GM21390 (cell line): Measurements from ENCODE around the gene ACER1.
"Not testable (repeated sequence)": the region's sequence is repeated elsewhere in the genome, so short reads cannot be mapped to it uniquely, and the experiment has no call there.

Experiments used
- ATAC-seq: cut with Tn5 transposase; IDR thresholded peaks from one replicate; pipeline ENCODE4 v1.9.1; 2021; ENCODE audit not compliant: unreplicated experiment

Gene ACER1, protein sequence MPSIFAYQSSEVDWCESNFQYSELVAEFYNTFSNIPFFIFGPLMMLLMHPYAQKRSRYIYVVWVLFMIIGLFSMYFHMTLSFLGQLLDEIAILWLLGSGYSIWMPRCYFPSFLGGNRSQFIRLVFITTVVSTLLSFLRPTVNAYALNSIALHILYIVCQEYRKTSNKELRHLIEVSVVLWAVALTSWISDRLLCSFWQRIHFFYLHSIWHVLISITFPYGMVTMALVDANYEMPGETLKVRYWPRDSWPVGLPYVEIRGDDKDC

DNA sequence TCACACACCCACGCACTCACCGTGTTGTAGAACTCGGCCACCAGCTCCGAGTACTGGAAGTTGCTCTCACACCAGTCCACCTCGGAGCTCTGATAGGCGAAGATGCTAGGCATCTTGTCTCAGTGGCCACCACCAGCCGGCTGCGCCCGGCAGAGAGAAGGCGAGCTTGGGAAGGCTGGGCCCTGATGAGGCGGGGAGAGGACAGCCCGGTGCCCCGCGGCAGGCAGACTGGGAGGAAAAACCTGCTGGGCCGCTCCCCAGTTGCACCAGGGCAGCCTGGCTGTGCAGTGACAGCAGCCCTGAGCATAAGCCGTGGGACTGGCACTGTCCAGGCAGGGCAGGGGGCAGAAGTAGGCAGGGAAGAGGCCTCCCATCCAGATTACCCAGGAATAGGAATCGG, at the start of gene ACER1:
ACER1 (minus strand) TSS at position 174 of the 400 bp plus-strand sequence; CDS start at position 113, 61 bp downstream.
- ATAC-seq: no peak

DNA sequence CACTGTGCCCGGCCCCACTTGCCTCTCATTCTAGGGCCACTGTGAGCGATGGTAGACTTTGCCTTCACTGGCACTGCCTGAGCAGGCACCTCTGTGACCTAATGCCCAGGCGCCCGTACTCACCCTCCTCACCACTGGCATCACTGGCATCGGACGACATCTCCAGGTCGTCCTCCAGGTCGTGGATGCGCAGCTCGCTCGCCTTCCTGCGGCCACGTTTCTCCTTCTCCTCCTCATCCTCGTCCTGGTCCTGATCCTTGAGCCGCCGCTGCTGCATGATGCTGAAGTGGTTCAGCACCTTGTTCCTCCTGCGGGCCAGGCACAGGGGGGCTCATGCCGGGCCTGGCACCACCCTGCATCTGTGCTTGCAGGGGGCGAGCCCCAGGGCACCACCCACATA, 49.8 kb upstream of the ACER1 start:
- ATAC-seq: no peak

DNA sequence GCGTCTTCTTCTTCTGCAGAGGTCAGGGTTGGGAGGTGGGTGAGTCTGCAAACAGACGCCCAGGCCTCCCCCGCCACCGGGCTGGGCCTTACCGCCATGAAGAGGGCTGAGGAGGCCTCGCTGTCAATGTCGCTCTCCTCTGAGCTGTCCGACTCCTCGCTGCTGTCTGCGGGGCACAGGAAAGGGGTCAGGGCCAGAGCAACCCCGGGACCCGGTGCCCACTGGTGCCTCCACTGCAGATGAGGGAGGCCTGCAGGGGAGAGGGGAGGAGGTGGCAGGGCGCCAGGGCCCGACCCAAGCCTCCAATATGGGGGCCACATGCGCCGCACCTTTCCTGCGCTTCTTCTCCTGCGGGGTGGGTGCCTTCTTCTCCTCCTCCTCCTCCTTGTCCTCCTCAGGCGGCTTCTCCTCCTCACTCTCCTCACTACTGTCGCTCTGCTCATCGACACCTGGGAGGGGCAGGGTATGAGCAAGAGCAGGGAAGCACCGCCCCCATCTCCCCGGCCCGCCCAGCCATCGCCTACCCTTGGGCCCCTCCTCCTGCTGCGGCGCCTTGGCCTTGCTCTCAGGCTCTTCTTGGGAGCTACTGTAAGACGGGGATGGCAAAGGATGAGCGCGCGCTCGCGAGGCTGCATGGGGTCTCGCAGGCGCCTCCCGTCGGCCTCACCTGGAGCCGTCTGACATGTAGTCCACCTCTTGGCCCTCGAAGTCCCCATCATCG, 47.8 kb upstream of the ACER1 start:
- no peak for ATAC-seq

DNA sequence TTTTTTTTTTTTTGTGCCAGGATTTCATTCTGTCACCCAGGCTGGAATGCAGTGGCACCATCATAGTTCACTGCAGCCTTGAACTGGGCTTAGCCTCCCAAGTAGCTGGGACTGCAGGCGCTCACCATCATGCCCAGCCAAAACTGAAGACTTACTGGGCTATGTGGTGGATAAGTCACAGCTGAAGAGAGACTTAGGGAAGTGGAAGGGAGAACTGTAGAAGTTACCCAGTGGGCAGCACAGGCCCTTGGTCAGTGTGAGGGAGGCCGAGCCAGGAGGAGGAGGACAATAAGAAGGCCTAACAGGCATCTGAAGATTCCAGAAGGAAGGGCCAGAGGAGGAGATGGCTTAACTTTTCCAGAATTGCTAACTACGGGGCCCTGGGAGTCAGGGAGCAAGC, 46.3 kb upstream of the ACER1 start:
- no peak for ATAC-seq

DNA sequence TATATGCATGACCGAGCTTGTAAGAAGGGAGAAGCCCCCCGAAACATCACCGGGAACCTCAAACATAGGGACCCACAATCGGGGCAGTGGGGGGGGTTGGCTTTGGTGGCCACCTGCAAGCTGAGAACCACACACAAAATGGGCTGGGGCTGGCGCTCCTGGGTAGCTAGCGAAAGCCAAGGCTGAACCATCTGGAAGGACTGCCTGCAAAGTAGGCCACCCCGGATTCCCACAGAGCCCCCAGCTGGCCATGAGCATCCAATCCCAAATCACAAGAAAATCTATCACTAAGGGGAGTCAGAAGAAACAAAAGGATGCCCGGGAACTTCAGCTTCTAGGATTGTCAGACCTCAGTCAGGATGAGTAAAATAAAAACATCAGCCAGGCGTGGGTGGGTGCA, 45.1 kb upstream of the ACER1 start:
- no peak for ATAC-seq

DNA sequence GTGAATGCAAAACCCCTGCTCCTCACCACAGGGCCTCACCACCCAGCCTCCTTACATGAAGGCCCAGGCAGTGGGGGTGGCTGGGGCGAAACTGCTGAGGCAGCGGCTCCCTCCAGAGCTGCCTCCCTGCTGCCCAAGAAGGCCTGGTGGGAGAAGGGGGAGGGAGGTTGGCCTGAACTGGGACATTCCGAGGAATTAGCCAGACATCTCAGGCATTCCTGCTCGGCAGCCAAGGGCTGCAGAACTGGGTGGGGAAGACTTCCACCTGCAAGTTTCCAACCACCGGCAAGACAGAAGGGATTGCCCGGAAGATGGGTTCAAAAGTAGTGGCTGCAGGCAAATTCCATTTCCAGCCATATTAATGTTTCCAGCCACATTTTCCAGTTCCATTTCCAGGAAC, 44.6 kb upstream of the ACER1 start:
- ATAC-seq: no peak

DNA sequence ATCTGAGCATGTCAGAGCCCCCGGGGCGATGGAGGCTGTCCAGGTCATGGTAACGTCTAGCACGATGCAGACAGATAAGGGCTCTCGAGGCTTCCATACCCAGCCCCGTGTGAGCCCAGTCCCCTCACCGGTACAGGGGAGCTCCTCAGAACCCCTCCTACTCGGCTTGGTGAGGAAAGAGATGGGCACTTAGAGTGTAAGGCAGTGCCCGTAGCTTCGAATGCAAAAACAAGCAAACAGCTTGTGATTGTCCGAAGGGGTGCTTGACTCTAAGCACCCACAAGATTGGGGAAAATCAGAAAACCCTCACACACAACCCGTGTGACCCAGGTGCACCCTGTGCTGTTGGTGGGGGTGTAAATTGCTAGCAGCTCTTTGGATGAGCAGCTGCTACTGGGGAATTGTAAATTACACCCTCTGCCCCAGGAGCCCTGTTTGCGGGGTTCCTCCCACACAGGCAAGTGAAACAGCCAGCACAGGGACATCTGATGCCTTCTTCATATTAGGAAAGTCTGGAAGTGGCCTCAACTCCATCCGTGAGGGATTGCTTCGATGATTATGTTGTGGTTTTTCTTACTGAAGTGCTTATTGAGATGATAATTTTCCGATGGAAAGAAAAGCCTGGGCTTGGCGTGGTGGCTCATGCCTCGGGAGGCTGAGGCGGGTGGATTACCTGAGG, 43.2 kb upstream of the ACER1 start:
- ATAC-seq: no peak

DNA sequence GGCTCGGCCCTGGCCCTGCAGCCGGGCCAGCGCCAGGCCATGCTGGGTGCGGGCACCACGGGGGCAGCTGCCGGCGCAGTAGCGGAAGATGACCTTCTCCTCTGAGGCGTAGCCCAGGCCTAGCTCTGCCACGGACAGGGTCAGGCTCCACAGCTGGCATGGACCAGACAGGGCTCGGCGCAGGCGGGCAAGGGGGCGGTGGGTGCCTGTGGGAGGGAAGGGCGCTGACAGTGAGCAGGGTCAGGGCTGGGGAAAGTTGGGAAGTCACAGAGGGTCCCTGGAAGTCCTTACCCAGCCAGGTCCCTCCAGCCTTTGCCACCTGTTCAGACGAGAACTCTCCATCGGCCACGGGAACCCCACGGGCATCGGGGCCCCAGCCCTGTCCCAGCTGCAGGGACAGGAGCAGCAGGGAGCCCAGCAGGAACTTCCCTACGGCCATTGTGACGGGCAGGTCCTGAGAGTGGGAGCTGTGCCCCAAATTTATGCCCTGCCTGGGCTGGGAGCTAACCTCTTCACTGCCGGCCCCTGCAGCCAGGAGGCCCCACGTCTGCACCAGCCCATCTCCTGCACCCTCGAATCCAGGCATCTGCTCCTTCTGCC, 42.1 kb upstream of the ACER1 start, which contains the start of gene PSPN:
PSPN (minus strand) TSS at position 523 of the 600 bp plus-strand sequence; CDS start at position 439, 84 bp downstream.
- no peak for ATAC-seq

DNA sequence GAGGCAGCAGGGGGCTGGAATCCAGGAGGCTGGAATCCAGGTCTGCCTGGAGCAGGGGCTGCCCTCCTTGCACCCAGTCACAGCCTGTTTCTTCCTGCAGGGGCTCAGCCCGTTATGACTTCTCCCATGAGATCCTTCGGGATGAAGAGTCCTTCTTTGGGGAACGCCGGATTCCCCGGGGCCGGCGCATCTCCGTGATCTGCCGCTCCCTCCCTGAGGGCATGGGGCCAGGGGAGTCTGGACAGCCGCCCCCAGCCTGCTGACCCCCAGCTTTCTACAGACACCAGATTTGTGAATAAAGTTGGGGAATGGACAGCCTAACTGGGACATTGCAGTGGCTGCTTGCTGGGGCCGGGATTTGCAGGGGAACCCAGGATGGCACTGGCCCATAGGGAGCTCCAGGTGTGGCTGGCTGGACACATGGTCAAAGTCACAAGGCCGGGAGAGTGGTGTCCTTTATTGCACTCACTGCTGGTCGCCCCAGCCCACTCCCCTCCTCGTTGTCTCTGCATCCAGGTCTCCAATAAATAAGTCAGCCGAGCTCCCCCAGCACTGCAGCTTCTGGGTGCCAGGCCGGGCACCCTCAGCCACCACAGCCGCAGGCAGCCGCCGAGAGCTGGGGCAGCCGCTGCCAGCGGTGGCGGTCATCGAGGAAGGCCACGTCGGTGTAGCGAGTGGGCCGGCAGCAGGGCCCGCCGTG, 41.4 kb upstream of the ACER1 start:
- no peak for ATAC-seq

DNA sequence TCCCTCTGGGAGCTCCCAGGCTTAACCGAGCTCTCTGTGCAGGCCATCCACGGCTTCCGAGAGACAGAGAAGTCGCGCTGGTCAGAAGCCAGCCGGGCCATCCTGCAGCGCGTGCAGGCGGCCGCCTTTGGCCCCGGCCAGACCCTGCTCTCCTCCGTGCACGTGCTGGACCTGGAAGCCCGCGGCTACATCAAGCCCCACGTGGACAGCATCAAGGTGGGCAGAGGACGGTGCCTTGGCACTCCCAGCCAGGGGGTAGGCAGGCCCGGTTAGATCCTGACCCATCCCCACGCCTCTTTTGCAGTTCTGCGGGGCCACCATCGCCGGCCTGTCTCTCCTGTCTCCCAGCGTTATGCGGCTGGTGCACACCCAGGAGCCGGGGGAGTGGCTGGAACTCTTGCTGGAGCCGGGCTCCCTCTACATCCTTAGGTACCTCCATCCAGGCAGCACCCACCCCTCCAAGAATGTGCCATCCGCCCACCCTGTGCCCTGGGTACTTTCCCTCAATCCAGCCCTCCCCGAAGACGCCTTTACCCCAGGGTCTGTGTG, 40.8 kb upstream of the ACER1 start:
- ATAC-seq: no peak

DNA sequence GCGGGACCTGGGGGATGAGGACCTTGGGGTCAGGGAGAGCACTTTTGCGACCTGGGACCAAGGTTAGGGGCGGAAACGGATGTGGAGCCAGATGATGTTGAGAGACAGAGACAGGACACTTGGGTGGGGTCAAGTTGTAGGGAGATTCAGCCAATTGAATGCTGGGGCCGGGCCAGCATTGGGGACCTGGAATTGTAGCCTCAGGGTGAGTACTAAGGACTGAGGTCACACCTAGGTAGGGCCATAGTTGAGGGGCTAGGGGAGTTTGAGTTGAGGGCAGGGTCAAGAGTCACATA, 40.3 kb upstream of the ACER1 start:
- ATAC-seq: no peak

DNA sequence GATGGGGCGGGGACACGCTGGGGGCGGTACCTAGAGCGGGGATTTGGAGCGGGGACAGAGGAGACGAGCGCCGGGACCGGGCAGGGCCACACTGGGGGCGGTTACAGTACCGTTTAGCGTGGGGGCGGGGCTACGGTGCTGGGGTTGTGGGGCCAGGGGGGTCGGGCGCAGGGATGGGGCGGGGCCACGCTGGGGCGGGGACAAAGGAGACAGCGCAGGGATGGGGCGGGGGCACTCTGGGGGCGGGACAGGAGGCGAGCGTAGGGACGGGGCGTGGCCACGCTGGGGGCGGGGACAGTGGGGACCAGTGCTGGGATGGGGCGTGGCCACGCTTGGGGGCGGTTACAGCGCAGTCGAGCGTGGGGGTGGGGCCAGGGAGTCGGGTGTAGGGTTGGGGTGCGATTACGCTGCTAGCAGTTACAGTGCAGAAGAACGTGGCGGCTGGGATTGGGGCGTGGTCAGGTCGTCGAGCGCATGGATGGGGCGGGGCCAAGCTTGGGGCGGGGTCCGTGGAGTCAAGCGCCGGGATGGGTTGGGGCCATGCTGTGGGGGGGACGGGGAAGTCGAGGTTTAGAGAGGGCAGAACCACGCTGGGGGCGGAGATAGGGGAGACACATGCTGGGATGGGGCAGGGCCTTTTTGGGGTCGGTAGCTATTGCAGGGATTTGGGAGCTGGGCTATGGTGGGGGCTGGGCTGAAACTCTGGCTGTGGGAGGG, 39.8 kb upstream of the ACER1 start:
- peak; percentile 51 for ATAC-seq

DNA sequence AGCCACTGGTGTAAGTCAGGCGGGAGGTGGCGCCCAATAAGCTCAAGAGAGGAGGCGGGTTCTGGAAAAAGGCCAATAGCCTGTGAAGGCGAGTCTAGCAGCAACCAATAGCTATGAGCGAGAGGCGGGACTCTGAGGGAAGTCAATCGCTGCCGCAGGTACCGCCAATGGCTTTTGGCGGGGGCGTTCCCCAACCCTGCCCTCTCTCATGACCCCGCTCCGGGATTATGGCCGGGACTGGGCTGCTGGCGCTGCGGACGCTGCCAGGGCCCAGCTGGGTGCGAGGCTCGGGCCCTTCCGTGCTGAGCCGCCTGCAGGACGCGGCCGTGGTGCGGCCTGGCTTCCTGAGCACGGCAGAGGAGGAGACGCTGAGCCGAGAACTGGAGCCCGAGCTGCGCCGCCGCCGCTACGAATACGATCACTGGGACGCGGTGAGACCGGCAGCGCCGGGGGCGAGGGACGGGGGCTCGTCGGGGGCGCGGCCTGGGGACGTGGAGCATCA, 39.2 kb upstream of the ACER1 start, which contains the start of gene ALKBH7:
ALKBH7 (plus strand) TSS at position 201 of the 502 bp plus-strand sequence; CDS start at position 228, 27 bp downstream.
- ATAC-seq: peak; percentile 68

DNA sequence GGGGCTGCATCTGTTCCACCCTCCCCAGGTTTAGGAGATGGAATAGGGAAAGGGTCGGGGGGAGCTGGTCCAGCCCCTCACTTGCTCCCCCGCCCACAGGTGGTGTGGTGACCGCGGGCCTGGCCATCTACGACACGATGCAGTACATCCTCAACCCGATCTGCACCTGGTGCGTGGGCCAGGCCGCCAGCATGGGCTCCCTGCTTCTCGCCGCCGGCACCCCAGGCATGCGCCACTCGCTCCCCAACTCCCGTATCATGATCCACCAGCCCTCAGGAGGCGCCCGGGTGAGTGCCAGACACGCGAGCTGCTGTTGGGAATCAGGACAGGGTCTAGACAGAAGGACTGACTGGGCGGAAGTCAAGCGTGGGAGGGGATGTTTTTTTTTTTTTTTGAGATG, 30.9 kb upstream of the ACER1 start:
- no peak for ATAC-seq

DNA sequence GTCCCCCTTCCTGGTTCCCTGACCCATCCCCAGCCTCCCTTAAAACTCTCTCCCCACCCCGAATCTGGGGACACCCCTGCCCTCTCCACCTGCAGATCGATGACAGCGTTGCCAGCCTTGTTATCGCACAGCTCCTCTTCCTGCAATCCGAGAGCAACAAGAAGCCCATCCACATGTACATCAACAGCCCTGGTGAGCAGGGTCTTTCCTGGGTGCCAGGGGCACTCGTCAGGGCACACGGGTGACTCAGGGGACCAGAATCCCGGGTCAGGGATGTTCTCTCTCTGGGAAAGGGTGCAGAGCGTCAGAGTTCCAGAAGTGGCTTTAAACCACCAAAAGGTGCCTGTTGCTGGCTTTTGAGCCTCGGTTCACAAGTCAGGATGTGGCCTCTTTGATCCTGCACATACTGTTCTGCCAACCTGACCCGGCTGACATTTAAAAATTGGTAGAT, 29.0 kb upstream of the ACER1 start:
- no peak for ATAC-seq

DNA sequence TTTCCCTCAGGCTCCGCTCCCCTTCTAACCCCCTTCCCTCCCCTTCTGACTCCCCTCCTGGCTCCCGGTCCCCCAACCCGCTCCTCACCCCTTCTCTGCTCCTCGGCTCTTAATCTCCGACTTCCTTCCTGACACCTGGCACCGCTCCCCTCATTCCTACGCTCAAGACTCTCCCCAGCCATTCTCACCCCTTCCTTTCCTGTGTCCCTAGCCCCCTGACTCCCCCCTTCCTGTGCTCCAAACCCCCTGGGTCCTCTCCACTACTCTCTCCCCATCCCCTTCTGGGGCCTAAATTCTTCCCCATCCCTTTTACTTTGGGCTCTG, 28.6 kb upstream of the ACER1 start:
- ATAC-seq: no peak

DNA sequence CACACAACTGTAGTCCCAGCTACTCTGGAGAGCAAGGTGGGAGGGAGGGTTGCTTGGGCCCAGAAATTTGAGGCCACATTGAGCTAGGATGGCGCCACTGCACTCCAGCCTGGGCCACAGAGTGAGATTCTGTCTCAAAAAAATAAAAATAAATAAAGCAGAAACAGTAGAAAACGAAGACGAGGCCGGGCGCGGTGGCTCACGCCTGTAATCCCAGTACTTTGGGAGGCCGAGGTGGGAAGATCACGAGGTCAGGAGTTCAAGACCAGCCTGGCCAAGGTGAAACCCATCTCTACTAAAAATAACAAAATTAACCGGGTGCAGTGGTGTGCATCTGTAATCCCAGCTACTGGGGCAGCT, 27.4 kb upstream of the ACER1 start:
- not testable (repeated sequence) for ATAC-seq

DNA sequence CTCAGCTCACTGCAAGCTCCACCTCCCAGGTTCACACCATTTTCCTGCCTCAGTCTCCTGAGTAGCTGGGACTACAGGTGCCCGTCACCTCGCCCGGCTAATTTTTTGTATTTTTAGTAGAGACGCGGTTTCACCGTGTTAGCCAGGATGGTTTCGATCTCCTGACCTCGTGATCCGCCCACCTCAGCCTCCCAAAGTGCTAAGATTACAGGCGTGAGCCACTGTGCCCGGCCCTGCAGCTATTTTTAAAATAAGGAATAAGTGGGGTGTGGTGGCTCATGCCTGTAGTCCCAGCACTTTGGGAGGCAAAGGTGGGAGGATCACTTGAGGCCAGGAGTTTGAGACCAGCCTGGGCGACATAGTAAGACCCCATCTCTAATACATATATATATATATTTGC, 27.0 kb upstream of the ACER1 start:
- ATAC-seq: not testable (repeated sequence)

DNA sequence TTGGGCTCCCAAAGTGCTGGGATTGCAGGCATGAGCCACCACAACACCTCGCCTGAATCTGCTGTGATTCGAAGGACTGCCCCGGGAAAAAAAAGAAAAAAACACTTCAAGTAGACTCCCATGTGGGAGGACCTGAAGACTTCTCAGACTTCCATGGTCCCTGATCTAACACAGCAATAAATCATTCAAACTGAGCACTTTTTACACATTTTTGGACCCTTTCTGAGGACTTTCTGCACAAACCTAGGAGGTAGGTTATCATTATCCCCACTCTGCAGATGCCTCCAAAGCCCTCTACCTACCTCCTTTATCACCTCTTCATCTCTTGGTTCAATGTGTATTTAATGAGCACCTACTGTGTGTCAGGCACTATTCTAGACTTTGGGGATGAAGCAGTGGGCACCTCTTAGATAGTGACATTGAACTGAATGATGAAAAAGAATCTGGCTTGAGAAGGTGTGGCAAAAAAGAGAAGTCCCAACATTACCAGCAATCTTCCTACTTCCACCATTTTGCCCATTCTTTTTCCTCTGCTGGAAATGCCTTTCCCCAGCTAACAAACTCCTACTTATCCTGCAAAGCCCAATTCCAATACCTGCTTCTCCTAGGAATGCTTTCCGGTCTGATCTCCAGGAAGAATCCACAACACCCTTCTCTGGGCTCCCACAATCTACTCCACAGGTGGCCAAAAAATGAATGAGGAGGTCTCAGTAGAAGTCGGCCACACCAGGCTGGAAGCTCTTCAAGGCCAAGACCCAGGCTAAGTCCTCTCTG, 26.3 kb upstream of the ACER1 start:
- ATAC-seq: no peak
